Gastrocnemius medialis (tissue), 4 donors: Measurements from ENCODE around the gene CNOT11. TPM values are rescaled to one million over a fixed set of nuclear protein-coding genes. Genes with fewer than 3 reads are reported as not detected.
"Not testable (repeated sequence)": the region's sequence is repeated elsewhere in the genome, so short reads cannot be mapped to it uniquely, and the experiment has no call there.

Experiments used
- ATAC-seq, 2 donors: fragments of 150-250 bp; one replicate each; pipeline ENCODE4 v1.9.1; 2016
- DNase-seq, 2 donors: peaks; one replicate each; pipeline ENCODE4 v3.0.0-alpha.2; 2019
- H3K27ac ChIP-seq, 4 donors: fragments of 200-600 bp; sonication (generic); 1 replicate in 1 of 4; 2 replicates in 3 of 4; pipeline ENCODE4 v1.5.1; 2016 to 2018; ENCODE audit warnings: mild to moderate bottlenecking in 2 of 4, moderate library complexity in 1 of 4
- H3K27me3 ChIP-seq, 3 donors: fragments of 200-600 bp; sonication (generic) in 2 of 3; 1 replicate in 1 of 3; 2 replicates in 2 of 3; pipeline versions ENCODE4 v1.5.1 to v1.6.0; 2016 to 2019; ENCODE audit warnings: mild to moderate bottlenecking in 1 of 3, moderate library complexity in 1 of 3
- H3K36me3 ChIP-seq, 2 donors: fragments of 200-600 bp; sonication (generic) in 1 of 2; one replicate each; pipeline ENCODE4 v1.5.1; 2017 to 2018
- H3K4me1 ChIP-seq, 2 donors: fragments of 200-600 bp; sonication (generic) in 1 of 2; one replicate each; pipeline ENCODE4 v1.5.1; 2016 to 2017; ENCODE audit warnings: mild to moderate bottlenecking in 2 of 2
- H3K4me3 ChIP-seq, 4 donors: fragments of 200-600 bp; sonication (generic) in 3 of 4; 1 replicate in 1 of 4; 2 replicates in 3 of 4; pipeline ENCODE4 v1.5.1; 2016 to 2019; ENCODE audit warnings: mild to moderate bottlenecking in 2 of 4
- H3K9me3 ChIP-seq, 3 donors: fragments of 200-600 bp; sonication (generic) in 2 of 3; 1 replicate in 1 of 3; 2 replicates in 2 of 3; pipeline ENCODE4 v1.5.1; 2016 to 2019
- POLR2A ChIP-seq, 2 donors: fragments of 450-650 bp; IDR thresholded peaks; one replicate each; pipeline ENCODE4 v1.6.1; 2017; ENCODE audit warnings: antibody characterized with exemption in 2 of 2, mild to moderate bottlenecking in 2 of 2, moderate library complexity in 2 of 2
- in situ Hi-C, 4 donors: fragments of 200-750 bp; cut with MboI; loops; one replicate each; pipeline versions ENCODE4 v1.15.0 to v1.8.0; 2017; ENCODE audit warnings: low sequenced_read_pairs in 4 of 4
- intact Hi-C: fragments of 100-400 bp; cut with DNase I; formaldehyde crosslinking; loops from one replicate; pipeline ENCODE4 v1.15.1; 2023; ENCODE audit warnings: low total_unique reads
- total RNA-seq, 4 donors: library from RNA; depleted of rRNA; stranded (reverse); fragments of >200 nt; gene quantifications; one replicate each; pipeline versions ENCODE4 v1.1.0 to v1.2.3, GENCODE V29; 2016
- TF ChIP-seq, protein P1 (sequence below), 5 experiments: fragments of 450-650 bp in 3 of 5; fragments of 200-600 bp in 2 of 5; sonication (generic) in 2 of 5; IDR thresholded peaks in 4 of 5; conservative IDR thresholded peaks in 1 of 5; 1 replicate in 4 of 5; 2 replicates in 1 of 5; pipeline ENCODE4 v1.5.1; 2016 to 2019; ENCODE audit warnings: antibody characterized with exemption in 5 of 5, mild to moderate bottlenecking in 3 of 5, moderate library complexity in 3 of 5

CNOT11 gene
- total RNA-seq, 4 donors from 2014 or later: 31.2 to 42.0 (median 35.5) TPM

DNA sequence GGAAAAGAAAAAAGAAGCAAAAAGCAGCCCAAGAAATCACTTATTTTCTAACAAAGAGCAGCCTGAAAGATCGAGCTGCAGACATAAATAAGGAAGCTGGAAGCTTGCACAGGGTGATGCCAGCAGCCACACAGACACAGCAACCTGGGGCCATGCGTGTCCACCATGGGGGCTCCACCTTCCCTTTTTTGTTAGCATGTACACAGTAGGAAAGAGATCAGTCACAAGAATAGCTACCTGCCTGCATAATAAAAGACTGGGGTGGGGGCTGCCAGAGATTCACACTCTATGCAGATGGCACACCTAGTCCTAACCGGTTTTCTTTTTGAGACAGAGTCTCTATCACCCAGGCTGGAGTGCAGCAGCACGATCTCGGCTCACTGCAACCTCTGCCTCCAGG, 2.9 kb upstream of the CNOT11 start:
- intact Hi-C loops: no loop called here
- ATAC-seq (no peak), DNase-seq (no peak)
- no peak overlapping the region for H3K4me3 ChIP-seq
- H3K36me3 ChIP-seq: no peaks in the 10 kb centered on the region
- TF ChIP-seq, protein P1, sequence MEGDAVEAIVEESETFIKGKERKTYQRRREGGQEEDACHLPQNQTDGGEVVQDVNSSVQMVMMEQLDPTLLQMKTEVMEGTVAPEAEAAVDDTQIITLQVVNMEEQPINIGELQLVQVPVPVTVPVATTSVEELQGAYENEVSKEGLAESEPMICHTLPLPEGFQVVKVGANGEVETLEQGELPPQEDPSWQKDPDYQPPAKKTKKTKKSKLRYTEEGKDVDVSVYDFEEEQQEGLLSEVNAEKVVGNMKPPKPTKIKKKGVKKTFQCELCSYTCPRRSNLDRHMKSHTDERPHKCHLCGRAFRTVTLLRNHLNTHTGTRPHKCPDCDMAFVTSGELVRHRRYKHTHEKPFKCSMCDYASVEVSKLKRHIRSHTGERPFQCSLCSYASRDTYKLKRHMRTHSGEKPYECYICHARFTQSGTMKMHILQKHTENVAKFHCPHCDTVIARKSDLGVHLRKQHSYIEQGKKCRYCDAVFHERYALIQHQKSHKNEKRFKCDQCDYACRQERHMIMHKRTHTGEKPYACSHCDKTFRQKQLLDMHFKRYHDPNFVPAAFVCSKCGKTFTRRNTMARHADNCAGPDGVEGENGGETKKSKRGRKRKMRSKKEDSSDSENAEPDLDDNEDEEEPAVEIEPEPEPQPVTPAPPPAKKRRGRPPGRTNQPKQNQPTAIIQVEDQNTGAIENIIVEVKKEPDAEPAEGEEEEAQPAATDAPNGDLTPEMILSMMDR (IDR thresholded peaks at IDR 0.05 in 4 of 5, conservative IDR thresholded peaks at IDR 0.05 in 1 of 5): no peak
- no peak for TF ChIP-seq POLR2A (IDR thresholded peaks at IDR 0.05)
- H3K27ac ChIP-seq: no peak overlapping the region
- no peaks in the 10 kb centered on the region for H3K27me3 ChIP-seq
- H3K4me1 ChIP-seq: peaks cover 15 to 19% of the 10 kb centered on the region in 2 donors
- H3K9me3 ChIP-seq: no peaks in the 10 kb centered on the region
- in situ Hi-C loops: loop anchor here in 1 of 4 donors (10.0 kb wide), 1 partner anchor 55 kb away; the partner anchor contains the start of gene RNF149

DNA sequence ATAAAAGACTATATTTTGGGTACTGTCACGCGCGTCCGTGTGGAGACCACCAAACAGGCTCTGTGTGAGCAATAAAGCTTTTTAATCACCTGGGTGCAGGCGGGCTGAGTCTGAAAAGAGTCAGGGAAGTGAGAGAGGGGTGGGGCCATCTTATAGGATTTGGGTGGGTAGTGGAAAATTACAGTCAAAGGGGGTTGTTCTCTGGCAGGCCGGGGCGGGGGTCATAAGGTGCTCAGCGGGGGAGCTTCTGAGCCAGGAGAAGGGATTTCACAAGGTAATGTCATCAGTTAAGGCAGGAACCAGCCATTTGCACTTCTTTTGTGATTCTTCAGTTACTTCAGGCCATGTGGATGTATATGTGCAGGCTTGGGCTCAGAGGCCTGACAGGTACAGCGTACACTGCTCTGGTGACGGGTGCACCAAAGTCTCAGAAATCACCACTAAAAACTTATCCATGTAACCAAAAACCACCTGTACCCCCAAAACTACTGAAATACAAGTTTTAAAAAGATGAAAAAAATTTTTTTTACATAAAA, 1.4 kb upstream of the CNOT11 start:
- H3K4me3 ChIP-seq, H3K9me3 ChIP-seq, H3K36me3 ChIP-seq, H3K27ac ChIP-seq, ATAC-seq, H3K27me3 ChIP-seq, DNase-seq, intact Hi-C loops: not testable (repeated sequence)
- peaks cover 17 to 31% of the 10 kb centered on the region in 2 donors for H3K4me1 ChIP-seq
- in situ Hi-C loops: loop anchor here in 1 of 4 donors (10.0 kb wide), 1 partner anchor 53 kb away; the partner anchor contains the start of gene RNF149

DNA sequence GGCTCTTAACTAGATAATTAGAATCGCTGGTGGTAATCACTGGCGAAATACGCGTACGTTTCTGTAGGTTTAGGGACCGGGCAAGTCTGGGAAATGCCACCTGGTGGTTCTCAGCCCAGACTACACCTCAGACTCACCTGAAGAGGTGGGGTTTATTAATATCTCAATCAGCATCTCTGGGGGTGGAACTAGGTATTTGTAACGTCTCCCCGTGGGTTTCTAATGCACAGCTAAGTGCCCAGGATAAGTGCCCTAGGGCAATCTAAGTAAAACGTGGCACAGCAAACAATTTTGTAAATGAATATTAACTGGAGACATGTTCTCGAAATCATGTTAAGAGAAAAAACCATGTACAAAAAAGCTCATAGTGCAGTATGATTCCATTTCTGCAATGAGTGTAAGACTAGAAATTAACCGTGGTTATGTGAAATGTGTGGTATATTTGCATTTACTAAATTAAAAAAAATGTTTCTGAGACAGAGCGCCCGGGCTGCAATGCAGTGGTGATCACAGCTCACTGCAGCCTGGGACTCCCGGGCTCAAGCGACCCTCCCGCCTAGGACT, 760 bp upstream of the CNOT11 start:
- TF ChIP-seq POLR2A (IDR thresholded peaks at IDR 0.05): no peak
- TF ChIP-seq, protein P1 (IDR thresholded peaks at IDR 0.05 in 4 of 5, conservative IDR thresholded peaks at IDR 0.05 in 1 of 5): no peak
- H3K36me3 ChIP-seq: no peaks in the 10 kb centered on the region
- intact Hi-C loops (loop anchor here (1.0 kb wide), 4 partner anchors 56 to 690 kb away; partner anchors contain the start of genes PDCL3, RNF149 and RPL31), in situ Hi-C loops (loop anchor here in 1 of 4 donors (10.0 kb wide), 1 partner anchor 53 kb away; the partner anchor contains the start of gene RNF149)
- no peaks in the 10 kb centered on the region for H3K27me3 ChIP-seq
- DNase-seq: no peak
- peaks cover 17 to 31% of the 10 kb centered on the region in 2 donors for H3K4me1 ChIP-seq
- peak overlapping the region; percentile 54 to 85 (median 80) for H3K4me3 ChIP-seq
- no peaks in the 10 kb centered on the region for H3K9me3 ChIP-seq
- H3K27ac ChIP-seq: peak overlapping the region; percentile 81 to 100 (median 94)
- ATAC-seq: peak in 1 of 2 donors; percentile 49

DNA sequence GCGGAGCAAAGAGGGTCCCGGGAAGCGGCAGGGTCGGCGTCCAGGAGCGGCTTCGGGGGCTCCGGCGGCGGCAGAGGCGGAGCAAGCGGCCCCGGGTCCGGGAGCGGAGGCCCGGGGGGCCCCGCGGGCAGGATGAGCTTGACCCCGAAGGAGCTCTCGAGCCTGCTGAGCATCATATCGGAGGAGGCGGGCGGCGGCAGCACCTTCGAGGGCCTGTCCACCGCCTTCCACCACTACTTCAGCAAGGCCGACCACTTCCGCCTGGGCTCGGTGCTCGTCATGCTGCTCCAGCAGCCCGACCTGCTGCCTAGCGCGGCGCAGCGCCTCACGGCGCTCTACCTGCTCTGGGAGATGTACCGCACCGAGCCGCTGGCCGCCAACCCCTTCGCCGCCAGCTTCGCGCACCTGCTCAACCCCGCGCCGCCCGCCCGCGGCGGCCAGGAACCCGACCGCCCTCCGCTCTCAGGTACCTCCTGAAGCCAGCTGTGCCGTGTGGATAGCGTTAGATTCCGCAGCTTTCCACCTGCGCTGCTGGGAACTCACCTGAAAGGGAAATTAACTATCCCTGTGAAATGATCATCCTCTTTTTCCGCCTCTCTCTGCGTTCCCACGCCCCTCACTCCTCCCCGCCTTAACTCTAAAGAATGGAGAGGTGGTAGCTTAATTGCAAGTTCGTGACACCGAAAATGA, 472 bp downstream of the CNOT11 start:
- intact Hi-C loops (no loop called here), in situ Hi-C loops (loop anchor here in 1 of 4 donors (10.0 kb wide), 1 partner anchor 52 kb away; the partner anchor contains the start of gene RNF149)
- DNase-seq (peak; percentile 25 to 57), ATAC-seq (peak; percentile 63 to 68)
- Histone ChIP-seq H3K27ac (peak overlapping the region; percentile 81 to 100 (median 94)), H3K27me3 (no peaks in the 10 kb centered on the region), H3K4me1 (peaks cover 17 to 31% of the 10 kb centered on the region in 2 donors), H3K36me3 (no peaks in the 10 kb centered on the region), H3K9me3 (no peaks in the 10 kb centered on the region), H3K4me3 (peak overlapping the region; percentile 72 to 99 (median 84))
- TF ChIP-seq, protein P1 (IDR thresholded peaks at IDR 0.05 in 4 of 5, conservative IDR thresholded peaks at IDR 0.05 in 1 of 5): no peak
- TF ChIP-seq POLR2A (IDR thresholded peaks at IDR 0.05): peak in 1 of 2 donors; percentile 8
